Stimulated activated CD4-positive, alpha-beta T cell treated with anti-CD3 and anti-CD28 coated beads, Interleukin-1b, Interleukin-23, amount 100 ng/mL, for 4 hours (primary cell): ENCODE data around the gene MGAT5B.

Experiments used
- DNase-seq, 2 donors: peaks; one replicate each; pipeline ENCODE4 v3.0.0-alpha.2; 2020; ENCODE audit warnings: low read depth in 2 of 2

Gene MGAT5B

GRCh38 chr17:76879254-76879653 is 11.1 kb downstream of the MGAT5B start:
- no peak for DNase-seq

- DNase-seq = no peak
These were observed 11.5 kb downstream of the MGAT5B start for GRCh38 chr17:76879691-76880090.

- DNase-seq = no peak
These were observed 12.1 kb downstream of the MGAT5B start for GRCh38 chr17:76880268-76880667.

GRCh38 chr17:76880971-76881370 is 12.8 kb downstream of the MGAT5B start:
- no peak for DNase-seq

- DNase-seq = no peak
These were observed 13.2 kb downstream of the MGAT5B start for GRCh38 chr17:76881408-76881807.

GRCh38 chr17:76881966-76882365 is 13.8 kb downstream of the MGAT5B start:
- no peak for DNase-seq

GRCh38 chr17:76883744-76884525 is 15.7 kb downstream of the MGAT5B start:
- no peak for DNase-seq

GRCh38 chr17:76884995-76885893 is 17.0 kb downstream of the MGAT5B start:
- no peak for DNase-seq

- no peak for DNase-seq
These were observed 17.7 kb downstream of the MGAT5B start for GRCh38 chr17:76885894-76886290.

GRCh38 chr17:76886395-76886794 is 18.2 kb downstream of the MGAT5B start:
- DNase-seq = no peak

GRCh38 chr17:76887802-76888201 is 19.6 kb downstream of the MGAT5B start:
- no peak for DNase-seq

- no peak for DNase-seq
These were observed 20.5 kb downstream of the MGAT5B start for GRCh38 chr17:76888661-76889060.

- DNase-seq = no peak
These were observed 21.1 kb downstream of the MGAT5B start for GRCh38 chr17:76889323-76889722.

- no peak for DNase-seq
These were observed 24.1 kb downstream of the MGAT5B start for GRCh38 chr17:76892329-76892728.

GRCh38 chr17:76893623-76894334 is 25.6 kb downstream of the MGAT5B start:
- DNase-seq = no peak

GRCh38 chr17:76894842-76895241 is 26.6 kb downstream of the MGAT5B start:
- DNase-seq = no peak

- no peak for DNase-seq
These were observed 28.8 kb downstream of the MGAT5B start for GRCh38 chr17:76897023-76897422.

- no peak for DNase-seq
These were observed 31.2 kb downstream of the MGAT5B start for GRCh38 chr17:76899414-76899813.

- DNase-seq = no peak
These were observed 32.5 kb downstream of the MGAT5B start for GRCh38 chr17:76900723-76901122.

GRCh38 chr17:76901542-76902197 is 33.5 kb downstream of the MGAT5B start:
- DNase-seq = no peak

GRCh38 chr17:76902476-76902875 is 34.3 kb downstream of the MGAT5B start:
- no peak for DNase-seq

GRCh38 chr17:76903631-76904030 is 35.4 kb downstream of the MGAT5B start:
- no peak for DNase-seq
